HT1080 (cell line): Measurements from ENCODE around the gene KIF16B. TPM values are rescaled to one million over a fixed set of nuclear protein-coding genes. Genes with fewer than 3 reads are reported as not detected.

Source experiments
- DNase-seq: peaks from one replicate; pipeline ENCODE4 v3.0.0-alpha.2; 2015; ENCODE audit warnings: low read depth
- total RNA-seq: library from RNA; depleted of rRNA; stranded (reverse); fragments of >200 nt; shearing (Covaris generic); gene quantifications from 2 replicates; pipeline ENCODE4 v1.2.3, GENCODE V29; 2014

Gene KIF16B
- total RNA-seq, 1 experiment from 2014 or later: 1.9 TPM

- no peak for DNase-seq
Measured at GRCh38 chr20:16483024-16483423, 90.2 kb downstream of the KIF16B start.

- DNase-seq: no peak
Measured at GRCh38 chr20:16481977-16482376, 91.3 kb downstream of the KIF16B start.

GRCh38 chr20:16479666-16480065, 93.6 kb downstream of the KIF16B start:
- DNase-seq: no peak

GRCh38 chr20:16477632-16478031, 95.6 kb downstream of the KIF16B start:
- no peak for DNase-seq

- peak; percentile 35 for DNase-seq
Measured at GRCh38 chr20:16476032-16476431, 97.2 kb downstream of the KIF16B start.

- DNase-seq: no peak
Measured at GRCh38 chr20:16475225-16475624, 98.0 kb downstream of the KIF16B start.

GRCh38 chr20:16474363-16474762, 98.9 kb downstream of the KIF16B start:
- no peak for DNase-seq

GRCh38 chr20:16472045-16472872, 101.0 kb downstream of the KIF16B start:
- DNase-seq: peak; percentile 5

- no peak for DNase-seq
Measured at GRCh38 chr20:16469395-16469905, 103.8 kb downstream of the KIF16B start.

GRCh38 chr20:16462711-16463110, 110.5 kb downstream of the KIF16B start:
- no peak for DNase-seq

GRCh38 chr20:16459019-16459700, 114.1 kb downstream of the KIF16B start:
- DNase-seq: peak; percentile 61

- no peak for DNase-seq
Measured at GRCh38 chr20:16457514-16457913, 115.7 kb downstream of the KIF16B start.

- no peak for DNase-seq
Measured at GRCh38 chr20:16455324-16455723, 117.9 kb downstream of the KIF16B start.

- DNase-seq: no peak
Measured at GRCh38 chr20:16451982-16452381, 121.3 kb downstream of the KIF16B start.

- DNase-seq: no peak
Measured at GRCh38 chr20:16451001-16451400, 122.2 kb downstream of the KIF16B start.

- DNase-seq: no peak
Measured at GRCh38 chr20:16446991-16447390, 126.3 kb downstream of the KIF16B start.

GRCh38 chr20:16446246-16446645, 127.0 kb downstream of the KIF16B start:
- no peak for DNase-seq

GRCh38 chr20:16445482-16445881, 127.8 kb downstream of the KIF16B start:
- DNase-seq: no peak

GRCh38 chr20:16444057-16444777, 129.0 kb downstream of the KIF16B start:
- DNase-seq: no peak

GRCh38 chr20:16441546-16442164, 131.6 kb downstream of the KIF16B start:
- DNase-seq: no peak

GRCh38 chr20:16440686-16441085, 132.6 kb downstream of the KIF16B start:
- DNase-seq: no peak
